ENCODE results near the gene STN1.

- TF ChIP-seq CTCF (IDR thresholded peaks at IDR 0.05; ENCODE audit: insufficient read depth, low read depth, low read length): no peak
- no peak for TF ChIP-seq EZH2 (IDR thresholded peaks at IDR 0.05; ENCODE audit: insufficient read depth, low read length)
These were observed 72.0 kb downstream of the STN1 start for GRCh38 chr10:103845972-103846371.

Data from astrocyte (in vitro differentiated cells and primary cell).